Fibroblast of lung (primary cell): Measurements from ENCODE around the gene MAEA.

ENCODE experiments used
- CTCF ChIP-seq, 2 donors: IDR thresholded peaks in 1 of 2; conservative IDR thresholded peaks in 1 of 2; 1 replicate in 1 of 2; 2 replicates in 1 of 2; pipeline ENCODE4 v1.5.1; 2011 to 2012; ENCODE audit warnings: low read length in 2 of 2, control low read depth in 1 of 2, inconsistent platforms in 1 of 2, low read depth in 1 of 2, mild to moderate bottlenecking in 1 of 2
- EZH2 ChIP-seq: IDR thresholded peaks from 2 replicates; pipeline ENCODE4 v1.5.1; 2012; ENCODE audit warnings: low read length, control low read depth, mild to moderate bottlenecking; ENCODE audit errors: missing control alignments

GRCh38 chr4:1367936-1368289 is 78.2 kb downstream of the MAEA start:
- no peak for TF ChIP-seq CTCF (conservative IDR thresholded peaks at IDR 0.05 in 1 of 2, IDR thresholded peaks at IDR 0.05 in 1 of 2; ENCODE audit: low read depth in 1 of 2, low read length in 2 of 2)
- TF ChIP-seq EZH2: no peak
